ENCODE results near the gene GNPTAB. TPM values are rescaled to one million over a fixed set of nuclear protein-coding genes. Genes with fewer than 3 reads are reported as not detected.

The GNPTAB gene
- total RNA-seq, 1 experiment from 2014 or later, result 40.8 TPM

GRCh38 chr12:101749657-101750056 is 81.1 kb downstream of the GNPTAB start:
- ATAC-seq, result no peak
- Histone ChIP-seq H3K27ac (ENCODE audit: low read length) (no peak overlapping the region), H3K4me3 (ENCODE audit: low read depth in 2 of 2, low read length in 2 of 2) (no peak overlapping the region), H3K27me3 (ENCODE audit: control insufficient read depth, insufficient read depth, low read length) (no peaks in the 10 kb centered on the region), H3K4me1 (ENCODE audit: control insufficient read depth, insufficient read depth, low read length) (no peaks in the 10 kb centered on the region), H3K36me3 (ENCODE audit: control insufficient read depth, insufficient read depth, low read length) (no peaks in the 10 kb centered on the region; the same call in 1 of the 2 replicates), H3K9me3 (ENCODE audit: control insufficient read depth, insufficient read depth, low read depth, low read length) (no peaks in the 10 kb centered on the region)
- in situ Hi-C loops (cut with HindIII; ENCODE audit: low pct_unique_long_range_greater_than_20kb, low sequenced_read_pairs) (no loop called here), intact Hi-C loops (cut with micrococcal nuclease; ENCODE audit: unreplicated experiment) (no loop called here)
- POLR2A ChIA-PET, result no interaction called here
- no peak for DNase-seq (ENCODE audit: low read depth, low spot score)
- TF ChIP-seq SIN3A (IDR thresholded peaks at IDR 0.05; ENCODE audit: borderline replicate concordance, insufficient read depth, low read depth, low read length) (no peak), POLR2AphosphoS5 (IDR thresholded peaks at IDR 0.05; ENCODE audit: low read depth, low read length) (no peak), TCF7L2 (IDR thresholded peaks at IDR 0.05; ENCODE audit: low read depth, low read length) (no peak), REST (IDR thresholded peaks at IDR 0.05; ENCODE audit: insufficient read depth in 1 of 2, low read depth in 2 of 2, low read length in 1 of 2) (no peak)
- TF ChIP-seq, protein P1, sequence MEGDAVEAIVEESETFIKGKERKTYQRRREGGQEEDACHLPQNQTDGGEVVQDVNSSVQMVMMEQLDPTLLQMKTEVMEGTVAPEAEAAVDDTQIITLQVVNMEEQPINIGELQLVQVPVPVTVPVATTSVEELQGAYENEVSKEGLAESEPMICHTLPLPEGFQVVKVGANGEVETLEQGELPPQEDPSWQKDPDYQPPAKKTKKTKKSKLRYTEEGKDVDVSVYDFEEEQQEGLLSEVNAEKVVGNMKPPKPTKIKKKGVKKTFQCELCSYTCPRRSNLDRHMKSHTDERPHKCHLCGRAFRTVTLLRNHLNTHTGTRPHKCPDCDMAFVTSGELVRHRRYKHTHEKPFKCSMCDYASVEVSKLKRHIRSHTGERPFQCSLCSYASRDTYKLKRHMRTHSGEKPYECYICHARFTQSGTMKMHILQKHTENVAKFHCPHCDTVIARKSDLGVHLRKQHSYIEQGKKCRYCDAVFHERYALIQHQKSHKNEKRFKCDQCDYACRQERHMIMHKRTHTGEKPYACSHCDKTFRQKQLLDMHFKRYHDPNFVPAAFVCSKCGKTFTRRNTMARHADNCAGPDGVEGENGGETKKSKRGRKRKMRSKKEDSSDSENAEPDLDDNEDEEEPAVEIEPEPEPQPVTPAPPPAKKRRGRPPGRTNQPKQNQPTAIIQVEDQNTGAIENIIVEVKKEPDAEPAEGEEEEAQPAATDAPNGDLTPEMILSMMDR (IDR thresholded peaks at IDR 0.05), result no peak
- CTCF ChIA-PET, result no interaction called here
- BruUV-seq (replicated peaks), result no TSS peak

DNA sequence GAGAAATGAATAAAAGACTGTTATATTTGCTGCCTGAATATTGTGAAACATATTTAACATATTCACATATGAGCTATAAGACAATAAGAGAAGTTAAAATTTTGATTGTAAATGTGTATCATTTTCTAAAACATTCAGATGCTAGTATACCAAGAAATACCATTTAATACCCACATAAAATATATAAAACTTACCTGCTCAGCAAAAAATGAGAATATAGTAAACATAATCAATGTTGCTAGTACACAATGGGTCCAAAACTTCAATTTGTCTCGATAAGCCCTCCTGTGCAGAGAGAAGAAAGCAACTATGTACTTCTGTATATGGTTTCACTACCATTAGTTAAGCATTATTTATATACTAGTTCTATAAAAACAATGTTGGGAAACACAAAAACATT is 81.9 kb downstream of the GNPTAB start:
- ATAC-seq (no peak), DNase-seq (ENCODE audit: low read depth, low spot score) (no peak)
- no TSS peak for BruUV-seq (replicated peaks)
- intact Hi-C loops (cut with micrococcal nuclease; ENCODE audit: unreplicated experiment), result no loop called here
- no peaks in the 10 kb centered on the region for H3K27me3 ChIP-seq (ENCODE audit: control insufficient read depth, insufficient read depth, low read length)
- no peaks in the 10 kb centered on the region for H3K9me3 ChIP-seq (ENCODE audit: control insufficient read depth, insufficient read depth, low read depth, low read length)
- no peaks in the 10 kb centered on the region; the same call in 1 of the 2 replicates for H3K36me3 ChIP-seq (ENCODE audit: control insufficient read depth, insufficient read depth, low read length)
- H3K27ac ChIP-seq (ENCODE audit: low read length), result no peak overlapping the region
- POLR2A ChIA-PET, result no interaction called here
- H3K4me3 ChIP-seq (ENCODE audit: low read depth in 2 of 2, low read length in 2 of 2), result no peak overlapping the region
- in situ Hi-C loops (cut with HindIII; ENCODE audit: low pct_unique_long_range_greater_than_20kb, low sequenced_read_pairs), result no loop called here
- H3K4me1 ChIP-seq (ENCODE audit: control insufficient read depth, insufficient read depth, low read length), result no peaks in the 10 kb centered on the region
- TF ChIP-seq REST (IDR thresholded peaks at IDR 0.05; ENCODE audit: insufficient read depth in 1 of 2, low read depth in 2 of 2, low read length in 1 of 2) (no peak), POLR2AphosphoS5 (IDR thresholded peaks at IDR 0.05; ENCODE audit: low read depth, low read length) (no peak), TCF7L2 (IDR thresholded peaks at IDR 0.05; ENCODE audit: low read depth, low read length) (no peak), SIN3A (IDR thresholded peaks at IDR 0.05; ENCODE audit: borderline replicate concordance, insufficient read depth, low read depth, low read length) (no peak)
- TF ChIP-seq, protein P1 (IDR thresholded peaks at IDR 0.05), result no peak
- CTCF ChIA-PET, result no interaction called here

All from Panc1 (cell line).